T-helper 1 cell treated with Interleukin-12 subunit alpha and Interleukin-12 subunit beta and Interleukin-4 antibody, amounts not matched to agents 30 ng/mL and 1 ng/mL, for 36 hours (primary cell): ENCODE results near the gene LCT. TPM values are rescaled to one million over a fixed set of nuclear protein-coding genes. Genes with fewer than 3 reads are reported as not detected.

Source experiments
- intact Hi-C: fragments of 100-400 bp; cut with micrococcal nuclease; formaldehyde crosslinking; loops from one replicate; pipeline ENCODE4 v1.15.1; 2024
- total RNA-seq: library from RNA; stranded (reverse); gene quantifications from 2 replicates; pipeline ENCODE4 v1.2.3, GENCODE V29; 2022

Gene LCT
- total RNA-seq: 0.49 and 0.74 TPM in 2 replicates

DNA sequence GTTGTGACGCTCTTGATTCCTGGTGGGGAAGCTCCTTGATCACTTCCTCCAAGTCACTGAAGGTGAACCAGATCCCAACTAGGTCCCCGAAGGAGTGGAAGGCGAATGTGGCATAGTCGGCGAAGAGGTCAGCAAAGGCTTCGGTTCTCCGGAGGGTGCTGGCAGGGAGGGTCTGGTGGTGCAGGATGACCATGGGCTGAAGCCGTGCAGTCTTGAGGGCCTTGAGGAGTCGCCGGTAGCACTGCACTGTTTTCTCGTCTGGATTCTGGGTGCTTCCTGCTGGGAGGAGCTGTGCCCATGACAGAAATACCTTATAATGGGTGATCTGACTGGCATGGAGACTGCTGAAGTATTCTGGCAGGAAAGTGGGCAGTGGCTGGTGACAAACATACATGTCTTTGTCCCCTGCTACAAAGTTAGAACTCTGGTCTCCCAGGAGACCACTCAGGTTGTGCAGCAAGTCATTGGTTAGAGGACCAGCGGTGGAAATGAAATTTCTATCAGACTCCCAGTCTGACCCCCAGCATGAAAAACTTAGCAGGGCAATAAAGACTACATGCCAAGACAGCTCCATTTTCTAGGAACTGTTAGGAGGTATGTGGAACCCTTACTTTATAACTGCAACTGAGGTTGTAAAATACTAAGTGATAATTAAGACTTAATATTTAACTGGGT is at the start of gene LCT:
TSS of gene LCT (minus strand) at position 589 of the 675 bp plus-strand sequence. CDS start at position 574, 15 bp downstream.
- intact Hi-C loops: no loop called here

DNA sequence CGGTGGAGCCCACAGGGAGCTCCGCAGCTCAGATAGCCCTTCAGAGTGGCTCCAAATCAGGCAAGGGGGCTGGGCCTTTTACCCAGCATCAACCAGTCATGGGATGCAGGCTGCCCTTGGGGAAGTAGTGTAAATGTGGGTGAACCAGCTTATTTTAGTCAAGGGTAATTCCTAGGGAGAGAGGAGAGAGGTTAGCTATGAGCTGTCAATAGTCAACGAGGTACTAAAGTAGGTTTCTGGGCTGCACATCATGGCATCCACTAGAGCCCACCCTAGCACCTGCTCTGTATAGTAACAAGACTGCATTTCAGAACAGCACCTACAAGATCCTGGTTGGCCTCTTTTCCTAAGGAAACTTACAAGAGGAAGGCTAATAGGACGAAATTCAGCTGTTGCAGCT is 48.7 kb upstream of the LCT start:
- intact Hi-C loops: no loop called here

DNA sequence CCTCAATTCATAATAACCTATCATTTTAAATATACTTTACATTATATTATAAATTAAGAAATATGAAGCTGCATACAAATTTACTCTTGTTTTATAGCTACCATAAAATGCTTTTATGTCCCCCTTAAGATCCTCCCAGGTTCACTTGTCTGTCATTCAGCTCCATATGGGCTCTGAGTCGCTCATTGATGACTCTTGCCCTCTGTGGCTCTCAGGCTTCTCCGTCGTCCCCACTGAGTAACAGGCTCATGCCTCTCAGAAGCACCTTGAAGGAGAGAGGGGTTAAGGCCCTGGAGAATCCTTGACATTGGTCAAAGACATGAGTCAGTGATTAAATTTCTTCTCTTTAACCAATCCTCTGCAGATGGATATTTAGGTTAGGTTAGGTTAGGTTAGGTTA is 45.4 kb upstream of the LCT start:
- intact Hi-C loops: no loop called here

- intact Hi-C loops: loop anchor here (1.0 to 10.0 kb wide), 12 partner anchors 37 to 1642 kb away; partner anchors contain the start of genes CCNT2, CXCR4, DARS1 and R3HDM1
These were observed 39.8 kb upstream of the LCT start for GRCh38 chr2:135876770-135877169.

- intact Hi-C loops: loop anchor here (1.0 to 10.0 kb wide), 12 partner anchors 37 to 1641 kb away; partner anchors contain the start of genes CCNT2, CXCR4, DARS1 and R3HDM1
These were observed 39.2 kb upstream of the LCT start, which contains the start of gene MCM6 for GRCh38 chr2:135876066-135876711. Gene MCM6 (minus strand): TSS chr2:135876443. CDS start chr2:135876365, 78 bp downstream.

- intact Hi-C loops: loop anchor here (1.0 to 10.0 kb wide), 13 partner anchors 38 to 1641 kb away; partner anchors contain the start of genes CCNT2, CXCR4, DARS1 and R3HDM1
These were observed 38.6 kb upstream of the LCT start for GRCh38 chr2:135875491-135876065.

DNA sequence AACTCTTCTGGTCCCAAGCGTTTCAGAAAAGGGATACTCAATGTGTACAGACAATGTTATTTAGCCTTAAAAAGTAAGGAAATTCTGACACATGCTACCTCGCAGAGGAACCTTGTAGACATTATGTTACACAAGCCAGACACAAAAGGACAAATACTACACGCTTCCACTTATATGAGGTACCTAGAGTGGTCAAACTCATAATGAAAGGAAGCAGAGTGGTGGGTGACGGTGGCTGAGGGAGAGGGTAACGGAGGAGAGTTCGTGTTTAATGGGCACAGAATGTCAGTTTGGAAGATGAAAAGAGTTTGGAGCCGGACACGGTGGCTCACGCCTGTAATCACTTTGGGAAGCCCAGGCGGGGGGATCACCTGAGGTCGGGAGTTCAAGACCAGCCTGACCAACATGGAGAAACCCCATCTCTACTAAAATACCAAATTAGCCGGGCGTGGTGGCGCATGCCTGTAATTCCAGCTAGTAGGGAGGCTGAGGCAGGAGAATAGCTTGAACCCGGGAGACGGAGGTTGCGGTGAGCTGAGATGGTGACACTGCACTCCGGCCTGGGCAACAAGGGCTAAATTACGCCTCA is 37.9 kb upstream of the LCT start:
- intact Hi-C loops: loop anchor here (1.0 to 10.0 kb wide), 3 partner anchors 9 to 1640 kb away; no protein-coding TSS in a partner anchor

- intact Hi-C loops: loop anchor here (10.0 kb wide), 1 partner anchor 1636 kb away; no protein-coding TSS in a partner anchor
These were observed 33.6 kb upstream of the LCT start for GRCh38 chr2:135870571-135870970.

DNA sequence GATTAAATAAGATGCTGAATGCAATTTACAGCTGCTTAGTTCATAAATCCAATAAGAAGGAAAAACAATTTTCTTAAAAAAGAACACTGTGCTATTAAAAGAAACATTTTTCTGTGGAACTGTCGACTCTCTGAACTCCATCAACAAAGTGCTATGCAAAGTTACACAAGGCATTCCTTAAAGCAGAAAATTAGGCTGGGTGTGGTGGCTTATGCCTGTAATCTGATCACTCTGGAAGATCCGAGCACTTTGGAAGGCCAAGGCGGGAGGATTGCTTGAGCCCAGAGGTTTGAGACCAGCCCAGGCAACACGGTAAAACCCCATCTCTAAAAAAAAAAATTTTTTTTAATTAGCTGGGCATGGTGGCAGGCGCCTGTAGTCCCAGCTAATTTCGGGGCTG is 26.2 kb upstream of the LCT start:
- intact Hi-C loops: no loop called here

DNA sequence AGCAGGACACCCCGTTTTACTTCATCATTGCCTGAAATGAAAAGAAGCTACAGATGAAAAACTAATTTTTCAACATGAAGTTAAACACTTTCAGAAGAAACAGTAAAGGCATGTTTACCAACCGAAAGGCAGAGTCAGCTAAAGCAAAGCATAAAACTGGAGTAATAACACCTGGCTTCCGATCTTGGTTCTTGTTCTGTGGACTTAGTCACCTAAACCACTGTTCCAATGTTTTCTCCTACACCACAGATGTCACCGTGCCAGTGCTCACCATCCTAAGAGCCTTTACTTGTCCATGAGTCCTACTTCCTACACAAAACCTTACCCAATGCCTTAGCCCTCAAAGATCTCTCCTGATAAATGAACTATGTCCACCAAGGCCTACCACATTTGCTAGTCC is 25.7 kb upstream of the LCT start:
- intact Hi-C loops: no loop called here

- intact Hi-C loops: no loop called here
These were observed 16.4 kb upstream of the LCT start for GRCh38 chr2:135853401-135853800.

DNA sequence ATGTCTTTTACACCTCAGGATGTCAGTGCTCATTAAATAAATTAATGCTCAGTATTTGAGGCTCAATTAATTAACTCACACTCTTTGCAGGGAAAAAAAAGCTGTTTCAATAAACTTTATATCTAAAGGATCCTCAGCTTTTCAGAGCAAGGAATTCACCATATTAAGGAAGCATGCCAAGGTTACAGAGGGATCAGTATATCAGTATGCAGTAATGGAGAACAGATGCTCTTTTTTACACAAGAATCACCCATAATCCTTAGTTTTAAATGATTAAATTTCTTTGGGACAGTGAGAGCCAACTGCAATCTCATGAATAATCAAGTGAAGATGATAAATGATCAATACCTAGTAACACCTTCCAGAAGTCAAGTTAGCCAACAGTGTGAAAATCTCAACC is 14.9 kb upstream of the LCT start:
- intact Hi-C loops: no loop called here

GRCh38 chr2:135850892-135851668 is 14.1 kb upstream of the LCT start:
- intact Hi-C loops: no loop called here

DNA sequence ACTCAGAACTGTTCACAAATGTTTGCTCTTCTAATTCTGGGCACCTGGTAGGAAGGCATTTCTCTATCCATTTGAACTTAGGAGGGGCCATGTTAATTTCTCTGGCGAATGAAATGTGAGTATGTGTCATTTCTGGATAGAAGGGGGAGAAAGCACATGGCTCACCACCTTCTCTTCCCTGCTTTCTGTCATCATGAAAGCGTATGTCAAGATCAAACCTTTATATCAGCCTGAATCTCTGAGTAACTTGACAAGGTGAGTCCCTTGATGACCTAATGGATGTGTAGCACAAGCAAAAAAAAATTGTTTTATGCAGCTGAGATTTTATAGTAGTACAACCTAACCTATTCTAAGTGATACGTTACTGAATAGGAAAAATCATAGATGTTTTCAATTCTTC is 12.1 kb upstream of the LCT start:
- intact Hi-C loops: no loop called here

- intact Hi-C loops: no loop called here
These were observed 9.0 kb upstream of the LCT start for GRCh38 chr2:135845997-135846396.

- intact Hi-C loops: no loop called here
These were observed 8.3 kb upstream of the LCT start for GRCh38 chr2:135845257-135845656.

GRCh38 chr2:135844301-135844895 is 7.4 kb upstream of the LCT start:
- intact Hi-C loops: no loop called here

GRCh38 chr2:135843671-135844070 is 6.7 kb upstream of the LCT start:
- intact Hi-C loops: no loop called here

DNA sequence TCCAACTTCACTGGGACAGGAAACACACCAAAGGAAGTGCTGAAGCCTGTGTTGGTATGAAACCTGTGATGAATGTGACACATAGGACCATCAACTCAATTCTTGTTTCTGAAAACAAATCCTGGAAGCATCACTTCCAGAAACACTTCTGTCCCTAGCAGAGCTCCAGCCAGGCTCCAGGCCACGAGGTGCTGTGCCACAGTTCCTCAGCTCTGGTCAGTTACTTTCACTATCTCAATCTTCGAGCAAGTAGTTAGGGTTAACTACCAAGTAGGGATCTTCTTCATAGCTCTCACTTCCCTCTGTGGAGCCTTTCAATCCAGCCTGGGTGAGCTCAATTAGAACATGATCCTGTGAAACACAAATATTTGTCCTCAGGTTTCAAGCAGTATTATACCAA is 3.6 kb upstream of the LCT start:
- intact Hi-C loops: loop anchor here (1.0 kb wide), 1 partner anchor 20 kb away; no protein-coding TSS in a partner anchor

DNA sequence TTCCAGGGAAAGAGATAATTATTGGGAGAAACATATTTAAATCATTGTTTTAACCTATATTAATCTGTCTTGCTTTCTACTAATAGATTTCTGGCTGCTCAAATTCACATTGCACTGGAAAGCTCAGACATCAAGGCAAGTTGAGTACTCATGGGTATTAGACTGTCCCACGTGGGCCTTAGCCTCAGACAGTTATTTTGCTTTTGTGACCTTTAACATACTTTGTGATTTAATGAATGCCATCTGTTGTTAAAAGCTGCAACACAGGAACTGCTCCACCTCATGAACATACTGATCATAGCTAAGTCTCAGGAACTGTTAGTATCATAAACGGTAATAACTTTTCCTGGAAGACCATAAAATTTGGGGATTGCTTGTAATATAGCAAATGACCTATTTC is 2.7 kb upstream of the LCT start:
- intact Hi-C loops: loop anchor here (1.0 kb wide), 1 partner anchor 19 kb away; no protein-coding TSS in a partner anchor
